ENCODE data around the gene APOBEC3G.

The APOBEC3G gene

DNA sequence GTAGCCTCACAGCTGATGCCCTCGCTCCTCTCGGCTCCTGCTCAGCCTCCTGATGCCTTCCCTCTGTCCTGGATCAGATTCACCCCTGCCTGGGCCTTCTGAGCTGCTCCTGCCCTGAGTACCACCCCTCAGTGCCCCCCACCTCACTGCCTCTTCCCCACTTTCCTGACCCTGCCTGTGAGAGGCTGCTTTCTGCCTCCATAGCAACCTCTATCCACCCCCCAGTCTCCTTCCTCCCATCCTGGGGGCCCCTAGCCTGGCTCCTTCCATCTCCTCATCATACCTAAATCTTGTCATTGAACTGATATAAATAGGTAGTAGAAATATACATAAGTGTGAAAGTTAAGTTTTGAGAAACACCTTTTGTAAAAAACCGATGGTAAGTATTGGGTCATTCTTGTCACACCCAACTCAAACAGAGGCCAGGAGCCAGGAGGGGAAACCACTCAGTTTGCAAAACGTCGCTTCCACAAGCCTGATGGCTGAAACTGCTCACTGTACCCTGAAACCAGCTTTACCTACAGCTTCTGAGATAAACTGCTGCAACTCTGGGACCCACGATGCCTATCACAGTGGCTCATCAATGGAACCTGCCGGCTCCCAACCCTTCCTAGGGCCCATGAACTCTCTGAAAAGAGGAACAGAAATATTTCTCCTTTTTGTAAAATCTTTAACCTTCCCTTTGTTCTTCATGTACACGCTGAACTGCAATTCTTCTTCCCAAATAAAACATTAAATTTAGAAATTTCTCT lies 15.2 kb downstream of the APOBEC3G start:
- no peak for DNase-seq

DNA sequence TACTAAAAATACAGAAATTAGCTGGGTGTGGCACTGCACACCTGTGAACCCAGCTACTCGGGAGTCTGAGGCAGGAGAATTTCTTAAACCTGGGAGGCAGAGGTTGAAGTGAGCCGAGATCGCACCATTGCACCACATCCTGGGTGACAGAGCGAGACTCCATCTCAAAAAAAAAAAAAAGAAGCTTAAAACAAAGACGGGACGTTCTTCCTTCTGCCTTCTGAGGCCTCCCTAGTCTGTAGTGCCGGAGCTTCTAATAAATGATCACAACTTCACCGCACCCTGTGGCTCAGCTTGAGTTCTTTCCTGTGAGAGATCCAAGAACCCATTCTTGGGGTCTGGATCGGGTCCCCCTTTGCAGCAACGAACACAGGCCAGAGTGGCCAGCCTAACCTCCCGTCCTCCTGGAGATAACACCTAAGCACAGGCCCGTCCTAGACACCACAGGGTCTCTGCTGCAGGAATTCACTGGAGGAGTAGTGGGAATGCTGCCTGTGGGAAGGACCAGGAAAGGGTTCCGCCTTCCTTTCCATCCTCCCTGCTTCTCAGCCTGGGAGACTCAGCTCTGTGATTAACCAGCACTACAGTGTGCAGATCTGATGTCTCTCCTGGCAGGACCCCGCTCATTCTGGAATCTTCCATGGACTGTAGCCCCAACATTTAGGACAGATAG lies 17.8 kb downstream of the APOBEC3G start:
- DNase-seq, result no peak

DNA sequence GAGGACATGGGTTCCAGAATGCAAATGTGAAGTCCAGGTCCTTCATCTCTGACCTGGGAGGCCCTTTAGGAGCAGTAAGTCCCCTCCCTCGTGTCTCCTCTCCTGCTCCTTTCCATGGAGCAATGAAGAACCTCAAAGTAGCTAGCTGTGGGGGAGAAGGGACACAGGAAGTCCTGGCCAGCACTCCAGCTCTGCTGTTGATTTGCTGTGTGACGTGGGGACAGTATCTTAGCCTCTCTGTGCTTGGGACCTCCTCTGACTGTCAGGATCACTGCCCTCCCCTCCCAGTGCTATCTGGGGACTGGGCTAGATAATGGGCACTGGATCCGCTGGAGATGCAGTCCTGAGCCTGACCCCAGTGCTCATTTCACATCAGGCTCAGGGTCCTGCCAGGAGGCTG lies 18.9 kb downstream of the APOBEC3G start:
- no peak for DNase-seq

DNA sequence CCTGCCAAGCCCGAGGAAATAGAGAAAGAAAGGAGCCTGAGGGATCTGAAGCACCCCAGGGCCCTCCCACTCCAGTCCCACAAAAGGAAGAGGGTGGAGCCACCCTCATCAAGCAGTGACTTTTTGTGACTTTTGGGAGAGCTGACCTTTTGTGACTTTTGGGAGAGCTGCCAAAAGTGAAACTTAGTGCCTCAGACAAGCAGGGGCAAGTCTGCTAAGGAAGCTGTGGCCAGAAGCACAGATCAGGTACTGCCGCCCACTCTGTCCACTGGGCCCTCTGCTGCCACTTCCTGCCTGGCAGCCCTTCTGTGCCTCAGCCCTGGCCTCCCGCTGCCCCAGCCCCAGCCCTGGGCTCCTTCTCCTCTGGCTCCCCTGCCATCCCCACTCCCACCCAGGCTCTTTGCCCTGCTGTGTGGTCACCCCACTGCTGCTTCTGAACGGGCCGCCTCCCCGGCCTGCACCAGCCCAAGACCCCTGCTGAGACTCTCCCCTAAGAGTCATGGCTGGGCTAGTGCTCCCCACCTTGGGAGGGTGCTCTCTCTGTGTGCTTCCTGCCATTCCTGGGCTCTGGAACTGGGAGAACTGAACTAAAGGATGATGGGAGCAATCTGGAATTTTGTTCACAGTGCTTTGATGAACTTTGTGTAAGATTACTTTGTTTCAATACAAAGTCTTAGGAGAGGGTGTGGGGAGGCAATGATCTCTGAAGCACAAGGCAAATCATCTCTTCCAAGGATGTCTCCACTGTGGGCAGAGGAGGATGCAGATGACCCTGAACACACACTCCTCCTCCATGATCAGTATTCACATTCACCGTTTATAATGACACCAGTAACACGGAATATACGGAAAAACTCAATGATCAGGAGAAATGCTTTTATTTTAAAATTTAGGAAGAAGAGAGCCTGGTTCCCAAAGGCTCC lies 20.3 kb downstream of the APOBEC3G start, which contains the start of gene APOBEC3H:
APOBEC3H (plus strand) TSS at position 147 of the 923 bp plus-strand sequence. CDS start 3,035 bp downstream, outside the sequence.
- DNase-seq, result no peak

GRCh38 chr22:39098026-39098425 lies 21.0 kb downstream of the APOBEC3G start:
- DNase-seq, result no peak

DNA sequence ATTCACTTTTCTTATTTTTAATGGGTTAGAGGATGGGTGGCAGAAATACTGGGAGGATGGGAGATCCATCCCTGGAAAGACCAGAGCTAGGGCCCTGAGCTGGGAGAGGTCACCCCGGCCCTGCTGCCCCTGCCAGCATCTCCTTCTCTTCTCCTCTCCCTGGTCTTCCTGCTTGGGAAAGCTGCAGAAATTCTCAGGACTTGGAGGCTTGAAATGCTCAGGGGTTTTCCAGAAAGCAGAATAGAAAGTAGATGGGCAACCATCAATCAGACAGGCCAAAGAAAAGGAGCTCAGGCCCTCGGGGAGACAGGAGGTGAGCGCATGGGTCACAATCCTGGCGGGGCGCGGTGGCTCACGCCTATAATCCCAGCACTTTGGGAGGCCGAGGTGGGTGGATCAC lies 21.5 kb downstream of the APOBEC3G start:
- DNase-seq, result no peak

GRCh38 chr22:39101226-39101625 lies 24.2 kb downstream of the APOBEC3G start:
- no peak for DNase-seq

DNA sequence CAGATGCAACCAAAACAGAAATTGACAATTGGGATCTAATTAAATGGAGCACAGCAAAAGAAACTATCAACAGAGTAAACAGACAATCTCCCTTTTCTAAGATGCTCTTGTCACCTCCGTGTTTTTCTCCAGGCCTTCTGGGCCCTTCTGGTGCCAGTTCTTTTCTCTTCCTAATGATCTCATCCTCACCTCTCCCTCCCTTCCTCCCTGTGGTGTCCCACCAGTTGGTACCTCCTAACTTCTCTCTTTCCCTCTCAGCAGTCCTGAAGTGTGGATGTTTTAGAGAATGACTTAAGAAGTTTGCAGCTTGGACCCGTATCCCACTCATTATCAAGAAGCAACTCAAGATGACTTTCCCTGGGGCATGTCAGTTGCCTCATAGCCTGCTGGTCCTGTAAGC lies 26.4 kb downstream of the APOBEC3G start:
- no peak for DNase-seq

GRCh38 chr22:39106326-39106725 lies 29.3 kb downstream of the APOBEC3G start:
- no peak for DNase-seq

GRCh38 chr22:39108487-39108886 lies 31.4 kb downstream of the APOBEC3G start:
- DNase-seq, result no peak

DNA sequence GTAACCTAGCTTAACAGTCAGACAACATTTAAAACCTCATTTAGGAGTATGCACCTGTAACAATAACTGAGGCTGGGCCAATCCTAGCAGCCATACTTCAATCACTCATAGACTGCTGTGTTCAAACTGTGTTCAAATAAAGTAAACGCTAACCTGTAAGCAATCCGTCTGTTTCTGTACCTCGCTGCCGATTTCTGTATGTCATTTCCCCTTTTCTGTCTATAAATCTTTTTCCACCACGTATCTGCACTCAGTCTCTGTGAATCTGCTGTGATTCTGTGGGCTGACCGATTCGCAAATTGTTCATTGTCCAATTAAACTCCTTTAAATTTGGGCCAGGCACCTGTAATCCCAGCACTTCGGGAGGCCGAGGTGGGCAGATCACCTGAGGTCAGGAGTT lies 32.3 kb downstream of the APOBEC3G start:
- no peak for DNase-seq

DNA sequence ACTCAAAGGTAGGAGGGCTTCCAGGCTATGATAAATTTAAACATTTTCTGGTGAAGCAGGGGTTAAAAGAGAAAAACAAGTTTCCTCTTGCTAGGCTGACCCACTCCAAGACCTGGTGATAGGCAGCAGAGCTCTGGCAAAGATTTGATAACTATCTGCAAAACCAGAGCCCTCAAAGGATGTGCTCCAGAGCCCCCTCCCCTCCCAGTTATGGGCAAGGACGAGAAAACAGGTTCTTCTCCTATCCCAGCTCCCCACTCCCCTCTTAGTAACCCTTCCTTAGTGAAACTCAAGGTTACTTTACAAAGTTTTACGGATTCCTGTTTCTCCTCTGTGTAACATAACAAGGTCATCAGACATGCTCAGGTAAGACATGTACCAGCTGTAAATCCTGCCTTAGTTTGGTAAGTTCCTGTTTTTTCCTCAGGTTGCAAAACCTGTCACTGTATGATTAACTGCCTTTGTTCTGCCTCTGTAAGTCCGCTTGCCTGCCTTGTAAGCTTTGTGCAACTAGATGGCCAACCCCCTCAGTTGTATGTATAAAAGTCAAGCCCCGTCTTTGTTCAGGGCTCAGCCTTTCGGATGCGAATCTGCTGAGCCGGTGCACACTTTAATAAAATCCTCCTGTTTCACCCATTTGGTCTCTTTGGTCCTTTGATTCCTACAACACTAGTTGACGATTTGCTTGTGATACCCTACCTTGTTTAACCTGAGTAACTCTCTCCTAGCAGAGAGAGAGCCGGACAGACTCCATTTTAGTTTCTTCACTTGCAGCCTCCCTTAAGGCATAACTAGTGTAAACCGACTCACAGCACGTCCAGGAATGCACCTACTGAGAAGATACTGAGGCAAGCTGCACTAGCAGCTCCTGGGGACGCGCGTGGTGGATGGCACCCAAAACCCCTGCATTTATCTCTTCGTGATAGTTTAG lies 33.8 kb downstream of the APOBEC3G start:
- DNase-seq, result no peak

- no peak for DNase-seq
Measured at GRCh38 chr22:39114112-39114511, 37.0 kb downstream of the APOBEC3G start.

GRCh38 chr22:39115570-39115969 lies 38.5 kb downstream of the APOBEC3G start:
- no peak for DNase-seq

GRCh38 chr22:39115977-39116621 lies 39.0 kb downstream of the APOBEC3G start:
- DNase-seq, result no peak

- DNase-seq, result peak; percentile 11
Measured at GRCh38 chr22:39117585-39118191, 40.6 kb downstream of the APOBEC3G start.

- DNase-seq, result no peak
Measured at GRCh38 chr22:39120983-39121382, 43.9 kb downstream of the APOBEC3G start.

- DNase-seq, result no peak
Measured at GRCh38 chr22:39122772-39123470, 45.8 kb downstream of the APOBEC3G start.

- DNase-seq, result no peak
Measured at GRCh38 chr22:39123751-39124581, 46.9 kb downstream of the APOBEC3G start.

DNA sequence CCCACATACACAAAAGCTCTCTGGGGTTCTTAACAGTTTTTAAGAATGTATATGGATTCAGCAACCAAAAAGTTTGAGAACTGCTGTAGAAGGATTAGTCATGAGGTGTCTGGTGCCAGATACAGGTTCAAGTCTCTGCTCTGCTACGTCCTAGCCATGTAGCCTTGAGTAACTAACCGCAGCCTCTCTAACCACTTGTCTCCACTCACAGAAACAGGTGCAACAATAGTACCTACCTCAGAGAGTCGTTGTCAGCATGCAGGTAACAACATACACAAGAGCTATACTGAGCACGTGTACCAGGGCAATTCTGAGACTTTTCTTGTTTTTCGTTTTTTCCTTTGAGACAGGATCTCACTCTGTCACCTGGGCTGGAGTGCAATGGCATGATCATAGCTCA lies 48.5 kb downstream of the APOBEC3G start:
- DNase-seq, result no peak

All from NCI-H1092 (cell line).